Fibroblast of lung (primary cell): ENCODE measurements around the gene VWA7. TPM values are rescaled to one million over a fixed set of nuclear protein-coding genes. Genes with fewer than 3 reads are reported as not detected.

ENCODE experiments used
- DNase-seq, 2 donors: peaks; one replicate each; pipeline versions ENCODE4 v3.0.0 to v3.0.0-alpha.2; 2010; ENCODE audit warnings: low read depth in 2 of 2
- H2AFZ ChIP-seq: 2 replicates; pipeline ENCODE4 v1.5.1; 2012; ENCODE audit warnings: low read length, control low read depth, inconsistent platforms
- H3K27ac ChIP-seq: 2 replicates; pipeline ENCODE4 v1.5.1; 2011; ENCODE audit warnings: low read length, control low read depth; ENCODE audit not compliant: insufficient read depth
- H3K27me3 ChIP-seq: 2 replicates; pipeline ENCODE4 v1.5.1; 2011; ENCODE audit warnings: mild to moderate bottlenecking, low read length; ENCODE audit not compliant: control insufficient read depth, insufficient read depth
- H3K36me3 ChIP-seq: 2 replicates; pipeline ENCODE4 v1.5.1; 2011; ENCODE audit warnings: low read length; ENCODE audit not compliant: control insufficient read depth, insufficient read depth
- H3K4me1 ChIP-seq: 2 replicates; pipeline ENCODE4 v1.5.1; 2011; ENCODE audit warnings: low read length; ENCODE audit not compliant: control insufficient read depth, insufficient read depth; ENCODE audit errors: extremely low read depth
- H3K4me2 ChIP-seq: 2 replicates; pipeline ENCODE4 v1.5.1; 2011; ENCODE audit warnings: low read length, control low read depth; ENCODE audit not compliant: insufficient read depth; ENCODE audit errors: extremely low read depth
- H3K4me3 ChIP-seq, 4 experiments: fragments of 200-600 bp in 1 of 4; sonication (generic) in 1 of 4; replicated peaks in 1 of 4; 2 replicates each; pipeline ENCODE4 v1.5.1; 2011 to 2016; ENCODE audit warnings: low read length in 4 of 4, low read depth in 3 of 4, mild to moderate bottlenecking in 3 of 4, control low read depth in 2 of 4, inconsistent platforms in 1 of 4, mixed read lengths in 1 of 4; ENCODE audit not compliant: insufficient read depth in 1 of 4; ENCODE audit errors: control extremely low read depth in 1 of 4
- H3K79me2 ChIP-seq: 2 replicates; pipeline ENCODE4 v1.5.1; 2012; ENCODE audit warnings: mild to moderate bottlenecking, low read length, inconsistent platforms; ENCODE audit not compliant: control insufficient read depth, insufficient read depth
- H3K9ac ChIP-seq: 2 replicates; pipeline ENCODE4 v1.5.1; 2011; ENCODE audit warnings: mild to moderate bottlenecking, low read length, control low read depth; ENCODE audit not compliant: insufficient read depth
- H3K9me3 ChIP-seq: 2 replicates; pipeline ENCODE4 v1.5.1; 2012; ENCODE audit warnings: low read depth, low read length; ENCODE audit not compliant: control insufficient read depth, insufficient read depth
- H4K20me1 ChIP-seq: 2 replicates; pipeline ENCODE4 v1.5.1; 2011; ENCODE audit warnings: low read length; ENCODE audit not compliant: control insufficient read depth, insufficient read depth; ENCODE audit errors: extremely low read depth
- EZH2 ChIP-seq: IDR thresholded peaks from 2 replicates; pipeline ENCODE4 v1.5.1; 2012; ENCODE audit warnings: low read length, control low read depth, mild to moderate bottlenecking; ENCODE audit errors: missing control alignments
- polyA plus RNA-seq, 2 donors: library from polyadenylated mRNA; depleted of rRNA in 1 of 2; stranded (reverse) in 1 of 2; unstranded in 1 of 2; fragments of >200 nt; gene quantifications; 2 replicates each; pipeline ENCODE4 v1.2.1, GENCODE V29; 2011 to 2012; ENCODE audit warnings: missing spikeins in 1 of 2
- total RNA-seq: library from RNA; depleted of rRNA; stranded (reverse); fragments of >200 nt; gene quantifications from 2 replicates; pipeline ENCODE4 v1.2.1, GENCODE V29; 2014
- TF ChIP-seq, protein P1 (sequence below), 2 donors: IDR thresholded peaks in 1 of 2; conservative IDR thresholded peaks in 1 of 2; 1 replicate in 1 of 2; 2 replicates in 1 of 2; pipeline ENCODE4 v1.5.1; 2011 to 2012; ENCODE audit warnings: low read length in 2 of 2, control low read depth in 1 of 2, inconsistent platforms in 1 of 2, low read depth in 1 of 2, mild to moderate bottlenecking in 1 of 2

Gene VWA7
- total and polyA plus RNA-seq, 2 donors (not counting 1 experiment from before 2014, with no cell fraction given) = 0.16 to 0.66 TPM

- peaks cover 30% of the 10 kb centered on the region for H3K36me3 ChIP-seq
- H2AFZ ChIP-seq = no peak overlapping the region
- H3K4me1 ChIP-seq = peaks cover 23% of the 10 kb centered on the region
- no peak overlapping the region for H3K9ac ChIP-seq
- no peaks in the 10 kb centered on the region for H3K9me3 ChIP-seq
- no peaks in the 10 kb centered on the region for H4K20me1 ChIP-seq
- no peak overlapping the region for H3K4me3 ChIP-seq
- no peak overlapping the region for H3K27ac ChIP-seq
- no peak for DNase-seq
- peaks cover 51% of the 10 kb centered on the region for H3K79me2 ChIP-seq
- TF ChIP-seq, protein P1, sequence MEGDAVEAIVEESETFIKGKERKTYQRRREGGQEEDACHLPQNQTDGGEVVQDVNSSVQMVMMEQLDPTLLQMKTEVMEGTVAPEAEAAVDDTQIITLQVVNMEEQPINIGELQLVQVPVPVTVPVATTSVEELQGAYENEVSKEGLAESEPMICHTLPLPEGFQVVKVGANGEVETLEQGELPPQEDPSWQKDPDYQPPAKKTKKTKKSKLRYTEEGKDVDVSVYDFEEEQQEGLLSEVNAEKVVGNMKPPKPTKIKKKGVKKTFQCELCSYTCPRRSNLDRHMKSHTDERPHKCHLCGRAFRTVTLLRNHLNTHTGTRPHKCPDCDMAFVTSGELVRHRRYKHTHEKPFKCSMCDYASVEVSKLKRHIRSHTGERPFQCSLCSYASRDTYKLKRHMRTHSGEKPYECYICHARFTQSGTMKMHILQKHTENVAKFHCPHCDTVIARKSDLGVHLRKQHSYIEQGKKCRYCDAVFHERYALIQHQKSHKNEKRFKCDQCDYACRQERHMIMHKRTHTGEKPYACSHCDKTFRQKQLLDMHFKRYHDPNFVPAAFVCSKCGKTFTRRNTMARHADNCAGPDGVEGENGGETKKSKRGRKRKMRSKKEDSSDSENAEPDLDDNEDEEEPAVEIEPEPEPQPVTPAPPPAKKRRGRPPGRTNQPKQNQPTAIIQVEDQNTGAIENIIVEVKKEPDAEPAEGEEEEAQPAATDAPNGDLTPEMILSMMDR (conservative IDR thresholded peaks at IDR 0.05 in 1 of 2, IDR thresholded peaks at IDR 0.05 in 1 of 2; ENCODE audit: low read depth in 1 of 2, low read length in 2 of 2) = no peak
- TF ChIP-seq EZH2 = no peak
- H3K4me2 ChIP-seq = no peak overlapping the region
- no peaks in the 10 kb centered on the region for H3K27me3 ChIP-seq
These were observed 45.1 kb downstream of the VWA7 start for GRCh38 chr6:31732029-31732428.

GRCh38 chr6:31730631-31731086 lies 46.5 kb downstream of the VWA7 start:
- TF ChIP-seq EZH2 = no peak
- TF ChIP-seq, protein P1 (conservative IDR thresholded peaks at IDR 0.05 in 1 of 2, IDR thresholded peaks at IDR 0.05 in 1 of 2; ENCODE audit: low read depth in 1 of 2, low read length in 2 of 2) = no peak
- no peak overlapping the region for H3K9ac ChIP-seq
- peaks cover 38% of the 10 kb centered on the region for H3K79me2 ChIP-seq
- peaks cover 19% of the 10 kb centered on the region for H3K4me1 ChIP-seq
- H3K36me3 ChIP-seq = peaks cover 34% of the 10 kb centered on the region
- no peaks in the 10 kb centered on the region for H3K27me3 ChIP-seq
- no peak overlapping the region for H2AFZ ChIP-seq
- H3K27ac ChIP-seq = peak overlapping the region; percentile 76
- peak overlapping the region; percentile 99 for H3K4me2 ChIP-seq
- H4K20me1 ChIP-seq = no peaks in the 10 kb centered on the region
- H3K9me3 ChIP-seq = no peaks in the 10 kb centered on the region
- peak overlapping the region in 3 of 4 experiments; percentile 19 to 96 (median 68) for H3K4me3 ChIP-seq
- no peak for DNase-seq

DNA sequence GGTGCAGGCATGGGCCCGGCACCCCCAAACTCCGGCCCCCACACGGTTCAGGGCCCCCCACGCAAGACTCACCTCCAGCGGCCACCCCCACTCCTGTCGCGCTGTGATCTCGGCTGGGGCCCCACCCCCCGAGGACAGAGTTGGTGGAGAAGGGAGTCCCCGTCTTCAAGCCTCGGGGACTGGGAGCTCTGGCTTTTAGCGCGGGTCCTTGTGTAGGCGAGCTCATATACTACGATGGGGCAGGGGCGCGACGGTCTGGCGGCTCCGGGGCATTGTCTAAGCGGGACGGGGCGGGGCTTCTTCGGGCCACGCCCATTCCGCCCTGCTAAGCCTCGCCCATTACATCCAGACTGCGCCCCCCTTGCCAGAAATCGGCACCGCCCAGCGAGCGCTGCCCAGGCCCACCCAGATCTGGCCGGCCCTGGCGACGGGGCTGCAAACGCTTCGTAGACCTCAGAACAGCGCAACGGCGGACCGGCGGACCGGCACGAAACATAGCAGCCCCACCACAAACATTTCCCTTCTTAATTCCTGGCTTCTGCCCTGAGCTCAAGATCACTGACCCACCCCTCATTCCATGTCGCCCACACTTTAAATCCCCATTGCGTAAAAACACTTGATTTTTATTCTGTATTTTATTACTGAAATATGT lies 47.0 kb downstream of the VWA7 start:
- Histone ChIP-seq H3K4me2 (peak overlapping the region; percentile 99), H3K79me2 (peaks cover 32% of the 10 kb centered on the region), H3K9me3 (no peaks in the 10 kb centered on the region), H2AFZ (no peak overlapping the region), H3K9ac (peak overlapping the region; percentile 61), H3K36me3 (peaks cover 34% of the 10 kb centered on the region), H3K27me3 (no peaks in the 10 kb centered on the region), H3K27ac (peak overlapping the region; percentile 76), H4K20me1 (no peaks in the 10 kb centered on the region), H3K4me3 (peak overlapping the region; percentile 68 to 96 (median 82)), H3K4me1 (peaks cover 19% of the 10 kb centered on the region)
- DNase-seq = peak; percentile 89 to 91
- TF ChIP-seq EZH2 = no peak
- TF ChIP-seq, protein P1 (conservative IDR thresholded peaks at IDR 0.05 in 1 of 2, IDR thresholded peaks at IDR 0.05 in 1 of 2; ENCODE audit: low read depth in 1 of 2, low read length in 2 of 2) = no peak
